ENCODE results near the gene UBTF.

The UBTF gene

DNA sequence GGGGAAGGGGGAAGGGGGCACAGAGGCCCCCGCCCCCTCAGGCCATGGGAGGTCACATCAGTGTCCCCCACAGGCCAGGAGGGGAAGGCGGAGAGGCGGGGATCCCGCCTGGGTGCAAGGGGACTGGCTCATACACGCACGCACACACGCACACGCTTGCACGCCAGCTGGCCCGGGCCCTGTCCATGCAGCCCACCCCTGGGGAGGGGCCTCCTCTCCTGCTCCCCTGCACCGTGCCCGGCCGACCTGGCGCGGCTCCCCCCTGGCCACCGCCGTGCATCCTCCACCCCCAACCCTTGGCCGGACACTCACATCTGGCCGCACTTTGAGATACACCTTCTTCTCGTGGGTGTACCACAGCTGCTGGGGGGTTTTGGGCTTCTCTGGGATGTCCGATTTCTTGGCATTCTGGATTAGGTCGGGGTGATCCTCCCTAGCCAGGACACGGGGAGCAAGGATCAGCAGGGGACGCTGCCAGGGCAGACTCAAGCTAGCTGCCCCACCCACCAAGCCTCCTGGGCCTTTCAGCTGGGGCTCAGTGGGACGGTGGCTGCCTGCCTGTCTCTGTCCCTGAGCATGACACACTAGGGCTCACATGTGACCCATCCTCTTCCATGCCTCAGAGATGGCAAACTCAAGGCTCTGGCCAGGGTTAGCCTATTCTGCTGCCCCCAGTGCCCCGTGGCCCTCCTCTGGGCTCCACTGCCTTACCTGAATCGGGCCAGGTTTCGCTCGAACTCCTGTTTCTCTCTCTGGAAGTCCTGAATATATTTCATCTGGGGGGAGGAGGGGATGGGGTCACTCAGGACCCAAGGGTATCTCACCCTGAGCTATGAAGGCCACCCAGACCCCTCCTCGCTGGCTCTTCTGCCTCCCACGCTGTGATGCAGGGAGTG is 6.7 kb downstream of the UBTF start:
- no peak overlapping the region for H3K4me2 ChIP-seq (ENCODE audit: low read length)

DNA sequence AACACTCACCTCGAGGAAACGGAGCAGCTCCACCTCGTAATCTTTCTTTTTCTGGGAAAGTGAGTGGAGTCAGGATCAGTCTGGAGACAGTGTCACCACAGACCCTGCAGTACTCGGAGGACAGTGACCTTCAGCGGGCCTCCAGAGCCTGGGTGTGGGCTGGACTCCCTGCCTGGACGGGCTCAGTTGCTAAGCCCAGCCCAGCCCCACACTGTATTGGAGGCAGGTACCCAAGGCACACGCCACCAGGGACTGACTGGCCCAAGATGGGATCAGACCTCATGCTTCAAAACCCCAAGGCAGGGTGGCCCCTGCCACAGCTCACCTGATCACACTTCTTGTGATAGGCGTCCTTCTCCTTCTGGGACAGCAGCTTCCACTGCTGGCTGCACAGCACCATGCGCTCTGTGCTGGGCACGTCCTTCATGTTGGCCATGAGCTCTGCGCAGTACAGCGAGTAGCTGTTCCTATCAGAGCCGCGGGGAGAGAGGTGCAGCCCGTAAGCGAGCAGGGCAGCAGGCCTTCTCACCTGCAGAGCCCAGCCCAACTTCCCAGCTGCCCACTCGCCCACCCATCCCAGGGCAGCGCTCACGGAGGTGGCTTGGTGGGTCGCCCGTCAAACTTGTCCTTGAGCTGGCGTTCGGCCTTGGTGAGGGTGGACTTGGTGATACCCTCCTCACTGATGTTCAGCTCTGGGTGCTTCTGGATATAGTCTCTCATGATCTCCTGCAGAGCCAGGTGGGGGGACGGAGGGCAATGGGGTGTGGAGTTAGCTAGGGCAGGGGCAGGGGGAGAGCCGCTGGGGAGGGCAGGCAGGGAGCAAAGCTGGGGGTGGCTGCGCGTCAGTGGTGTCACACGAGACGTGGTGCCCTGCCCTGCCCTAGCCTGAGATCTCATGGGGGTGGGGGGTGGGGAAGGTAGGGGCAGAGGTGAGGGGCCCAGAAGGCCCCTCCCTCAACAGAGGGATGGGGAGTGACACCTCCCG is 7.9 kb downstream of the UBTF start:
- no peak for TF ChIP-seq EZH2 (IDR thresholded peaks at IDR 0.05; ENCODE audit: borderline replicate concordance, low read length)
- TF ChIP-seq, protein P1, sequence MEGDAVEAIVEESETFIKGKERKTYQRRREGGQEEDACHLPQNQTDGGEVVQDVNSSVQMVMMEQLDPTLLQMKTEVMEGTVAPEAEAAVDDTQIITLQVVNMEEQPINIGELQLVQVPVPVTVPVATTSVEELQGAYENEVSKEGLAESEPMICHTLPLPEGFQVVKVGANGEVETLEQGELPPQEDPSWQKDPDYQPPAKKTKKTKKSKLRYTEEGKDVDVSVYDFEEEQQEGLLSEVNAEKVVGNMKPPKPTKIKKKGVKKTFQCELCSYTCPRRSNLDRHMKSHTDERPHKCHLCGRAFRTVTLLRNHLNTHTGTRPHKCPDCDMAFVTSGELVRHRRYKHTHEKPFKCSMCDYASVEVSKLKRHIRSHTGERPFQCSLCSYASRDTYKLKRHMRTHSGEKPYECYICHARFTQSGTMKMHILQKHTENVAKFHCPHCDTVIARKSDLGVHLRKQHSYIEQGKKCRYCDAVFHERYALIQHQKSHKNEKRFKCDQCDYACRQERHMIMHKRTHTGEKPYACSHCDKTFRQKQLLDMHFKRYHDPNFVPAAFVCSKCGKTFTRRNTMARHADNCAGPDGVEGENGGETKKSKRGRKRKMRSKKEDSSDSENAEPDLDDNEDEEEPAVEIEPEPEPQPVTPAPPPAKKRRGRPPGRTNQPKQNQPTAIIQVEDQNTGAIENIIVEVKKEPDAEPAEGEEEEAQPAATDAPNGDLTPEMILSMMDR (IDR thresholded peaks at IDR 0.05; ENCODE audit: low read length): no peak
- Histone ChIP-seq H3K4me2 (ENCODE audit: low read length) (peak overlapping the region; percentile 65), H3K4me3 (ENCODE audit: low read depth, low read length, poor library complexity, severe bottlenecking) (peak overlapping the region; percentile 46), H2AFZ (ENCODE audit: low read length) (no peak overlapping the region), H3K9ac (ENCODE audit: low read length) (peak overlapping the region; percentile 72), H3K9me3 (ENCODE audit: low read length) (no peaks in the 10 kb centered on the region), H3K4me1 (ENCODE audit: insufficient read depth, low read length, severe bottlenecking) (peaks cover 46% of the 10 kb centered on the region), H3K27ac (ENCODE audit: low read depth, low read length, poor library complexity, severe bottlenecking) (peak overlapping the region; percentile 74), H3F3A (ENCODE audit: insufficient read depth, low read length) (no peaks in the 10 kb centered on the region), H3K27me3 (ENCODE audit: insufficient read depth, low read length) (no peaks in the 10 kb centered on the region), H3K36me3 (ENCODE audit: insufficient read depth, low read length) (peaks cover 83% of the 10 kb centered on the region), H3K9me2 (ENCODE audit: low read depth, low read length) (no peaks in the 10 kb centered on the region), H4K20me1 (ENCODE audit: insufficient read depth, low read length) (no peaks in the 10 kb centered on the region), H3K79me2 (ENCODE audit: insufficient read depth, low read length) (peaks cover 2% of the 10 kb centered on the region)

More for the DNA sequence above, 6.7 kb downstream of the UBTF start:
- Histone ChIP-seq H4K20me1 (ENCODE audit: insufficient read depth, low read length) (no peaks in the 10 kb centered on the region), H3K4me1 (ENCODE audit: insufficient read depth, low read length, severe bottlenecking) (peaks cover 58% of the 10 kb centered on the region), H3F3A (ENCODE audit: insufficient read depth, low read length) (no peaks in the 10 kb centered on the region), H3K9ac (ENCODE audit: low read length) (no peak overlapping the region), H3K27ac (ENCODE audit: low read depth, low read length, poor library complexity, severe bottlenecking) (peak overlapping the region; percentile 21), H3K36me3 (ENCODE audit: insufficient read depth, low read length) (peaks cover 81% of the 10 kb centered on the region), H3K4me3 (ENCODE audit: low read depth, low read length, poor library complexity, severe bottlenecking) (no peak overlapping the region), H3K9me2 (ENCODE audit: low read depth, low read length) (no peaks in the 10 kb centered on the region), H3K9me3 (ENCODE audit: low read length) (no peaks in the 10 kb centered on the region), H2AFZ (ENCODE audit: low read length) (no peak overlapping the region), H3K27me3 (ENCODE audit: insufficient read depth, low read length) (no peaks in the 10 kb centered on the region), H3K79me2 (ENCODE audit: insufficient read depth, low read length) (peaks cover 13% of the 10 kb centered on the region)
- no peak for TF ChIP-seq EZH2 (IDR thresholded peaks at IDR 0.05; ENCODE audit: borderline replicate concordance, low read length)
- TF ChIP-seq, protein P1 (IDR thresholded peaks at IDR 0.05; ENCODE audit: low read length): no peak

DNA sequence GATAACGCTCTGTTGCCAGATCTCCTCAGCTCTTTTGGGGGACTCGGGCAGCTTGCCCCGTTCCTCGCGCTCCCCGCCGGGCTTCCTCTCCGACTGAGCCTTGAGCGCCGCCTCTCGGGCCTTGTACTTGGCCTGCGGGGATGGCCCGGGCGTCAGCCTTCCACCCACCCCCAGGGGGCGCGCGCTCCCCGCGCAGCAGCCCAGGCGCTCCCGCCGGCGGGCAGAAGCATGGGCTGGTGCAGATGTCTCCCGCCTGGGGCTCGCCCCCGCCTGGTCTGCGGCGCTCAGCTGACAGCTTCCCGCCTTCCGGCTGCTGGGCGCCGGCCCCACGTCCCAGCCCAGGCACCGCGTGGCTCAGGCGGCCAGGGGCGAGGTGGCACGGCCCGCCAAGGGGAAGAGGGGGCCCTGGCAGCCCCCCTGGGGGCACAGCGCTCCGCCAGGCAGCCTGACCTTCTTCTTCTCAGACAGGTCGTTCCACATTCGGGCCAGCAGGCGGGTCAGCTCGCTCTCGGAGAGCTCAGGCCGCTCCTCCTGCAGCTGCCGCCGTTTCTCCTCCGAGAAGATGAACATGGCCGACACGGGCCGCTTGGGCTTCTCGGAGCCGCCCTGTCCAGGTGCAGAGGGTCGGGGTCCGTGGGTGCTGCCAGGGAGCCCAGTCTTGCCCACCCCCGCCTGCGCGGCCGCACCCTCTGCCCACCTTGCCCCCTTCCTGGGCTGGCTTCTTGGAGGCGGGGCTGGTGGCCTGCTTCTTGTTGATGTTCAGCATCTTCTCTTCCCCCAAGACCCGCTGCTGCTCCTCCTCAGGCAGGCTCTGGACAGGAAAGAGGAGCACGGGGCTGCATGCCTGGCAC is 8.9 kb downstream of the UBTF start:
- Histone ChIP-seq H3K36me3 (ENCODE audit: insufficient read depth, low read length) (peaks cover 74% of the 10 kb centered on the region), H2AFZ (ENCODE audit: low read length) (no peak overlapping the region), H3K9me3 (ENCODE audit: low read length) (no peaks in the 10 kb centered on the region), H3K4me1 (ENCODE audit: insufficient read depth, low read length, severe bottlenecking) (peaks cover 36% of the 10 kb centered on the region), H3K9ac (ENCODE audit: low read length) (peak overlapping the region; percentile 72), H3K27me3 (ENCODE audit: insufficient read depth, low read length) (no peaks in the 10 kb centered on the region), H3K4me3 (ENCODE audit: low read depth, low read length, poor library complexity, severe bottlenecking) (peak overlapping the region; percentile 46), H4K20me1 (ENCODE audit: insufficient read depth, low read length) (no peaks in the 10 kb centered on the region), H3K79me2 (ENCODE audit: insufficient read depth, low read length) (no peaks in the 10 kb centered on the region), H3K9me2 (ENCODE audit: low read depth, low read length) (no peaks in the 10 kb centered on the region), H3F3A (ENCODE audit: insufficient read depth, low read length) (no peaks in the 10 kb centered on the region), H3K27ac (ENCODE audit: low read depth, low read length, poor library complexity, severe bottlenecking) (peak overlapping the region; percentile 74), H3K4me2 (ENCODE audit: low read length) (peak overlapping the region; percentile 68)
- no peak for TF ChIP-seq EZH2 (IDR thresholded peaks at IDR 0.05; ENCODE audit: borderline replicate concordance, low read length)
- TF ChIP-seq, protein P1 (IDR thresholded peaks at IDR 0.05; ENCODE audit: low read length): peak; percentile 97
